ENCODE results near the gene CFAP299.
"Not testable (repeated sequence)": the region's sequence is repeated elsewhere in the genome, so short reads cannot be mapped to it uniquely, and the experiment has no call there.

Gene CFAP299

DNA sequence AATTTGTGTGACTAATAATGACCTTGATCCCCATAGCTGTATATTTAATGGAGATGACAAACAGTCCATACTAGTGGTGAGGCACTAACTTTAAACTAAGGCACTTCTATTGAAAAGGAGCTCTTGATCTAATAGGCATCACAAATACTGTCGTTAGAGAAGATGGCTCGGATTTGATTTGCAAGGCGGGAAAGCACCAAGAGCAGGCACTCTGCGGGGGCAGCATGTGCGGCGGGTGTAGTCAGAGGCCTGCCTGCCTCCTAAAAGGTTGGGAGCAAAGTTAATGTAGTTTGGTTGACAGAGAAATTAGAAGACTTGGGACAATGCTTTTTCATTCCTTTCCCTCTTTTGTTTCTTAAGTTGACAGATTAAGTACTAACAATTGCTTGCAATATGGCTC is 278.8 kb downstream of the CFAP299 start:
- DNase-seq, result no peak

DNA sequence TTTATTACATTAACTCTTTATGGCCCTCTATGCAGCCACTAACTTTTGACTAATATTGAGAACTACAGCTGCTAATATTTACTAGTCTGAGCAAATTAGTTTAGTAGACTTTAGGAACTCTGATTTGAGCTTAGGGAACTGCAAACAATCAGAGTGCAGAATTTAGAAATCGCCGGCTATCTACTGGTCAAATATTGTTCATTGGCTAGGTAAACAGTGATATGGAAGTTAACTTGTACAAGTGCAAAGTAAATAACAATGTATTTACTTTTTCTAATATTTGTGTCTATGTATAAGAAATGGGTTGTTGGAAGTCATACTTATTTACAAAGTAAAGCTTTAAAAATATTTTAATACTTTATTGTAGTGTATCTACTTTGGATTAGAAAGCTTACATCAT is 279.6 kb downstream of the CFAP299 start:
- no peak for DNase-seq

DNA sequence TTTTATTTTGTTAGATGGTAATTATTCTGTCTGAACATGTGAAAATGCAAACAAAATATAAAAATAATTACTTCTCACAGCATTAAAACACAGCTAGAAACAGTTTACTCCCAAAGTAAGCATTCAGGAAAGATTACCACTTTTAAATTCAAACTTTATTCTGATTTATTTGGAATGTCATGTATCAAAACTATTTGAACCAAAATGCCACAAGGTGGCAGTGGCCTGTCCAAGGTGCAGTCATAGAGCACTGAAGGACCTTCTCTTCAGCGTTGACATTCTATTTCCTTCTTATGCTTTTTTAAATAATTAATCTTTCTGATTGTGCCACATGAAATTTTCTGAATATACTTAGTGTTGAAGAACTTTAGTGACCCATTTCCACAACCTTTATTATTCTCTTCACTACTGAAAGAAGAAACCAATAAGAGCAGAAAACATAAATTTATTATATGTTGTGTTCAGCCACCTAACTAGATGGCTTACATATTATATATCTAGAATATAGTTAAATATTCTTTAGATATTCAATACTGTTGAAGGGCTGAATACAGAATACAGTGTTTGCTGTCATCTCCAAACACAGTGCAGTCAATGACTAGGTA is 283.6 kb downstream of the CFAP299 start:
- no peak for DNase-seq

DNA sequence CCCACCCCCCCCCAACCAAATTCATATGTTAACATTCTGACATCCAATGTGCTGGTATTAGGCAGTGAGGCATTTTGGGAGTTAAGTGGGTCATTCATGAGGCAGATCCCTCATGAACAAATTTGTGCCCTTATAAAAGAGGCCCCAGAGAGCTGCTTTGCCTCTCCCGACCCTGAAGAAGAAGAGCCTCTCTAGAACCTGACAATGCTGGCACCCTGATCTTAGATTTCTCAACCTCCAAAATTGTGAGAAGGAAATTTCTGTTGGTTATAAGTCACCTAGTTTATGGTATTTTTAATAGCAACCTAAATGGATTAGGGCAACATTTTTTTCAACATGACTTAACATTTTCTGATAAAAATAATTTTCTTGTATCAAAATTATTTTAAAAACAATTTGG is 296.3 kb downstream of the CFAP299 start:
- no peak for DNase-seq

DNA sequence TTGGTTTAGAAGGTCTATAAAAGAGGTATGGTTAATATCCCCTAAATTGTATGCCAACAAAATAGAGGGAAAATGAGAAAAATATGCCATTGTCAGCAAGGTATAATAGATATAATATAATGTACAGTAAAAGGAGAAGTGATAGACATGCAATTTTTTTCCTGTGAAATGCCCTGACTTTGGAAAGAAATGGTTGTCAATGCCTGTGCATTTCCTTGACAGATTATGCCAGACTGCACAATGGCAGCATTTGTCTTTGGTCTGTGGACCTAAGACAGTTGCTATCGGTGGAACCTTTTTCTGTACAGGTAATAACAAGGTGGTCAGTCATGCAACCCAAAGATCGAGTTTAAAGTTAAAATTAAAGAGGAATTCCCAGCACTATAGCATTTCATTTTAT is 301.7 kb downstream of the CFAP299 start:
- no peak for DNase-seq

DNA sequence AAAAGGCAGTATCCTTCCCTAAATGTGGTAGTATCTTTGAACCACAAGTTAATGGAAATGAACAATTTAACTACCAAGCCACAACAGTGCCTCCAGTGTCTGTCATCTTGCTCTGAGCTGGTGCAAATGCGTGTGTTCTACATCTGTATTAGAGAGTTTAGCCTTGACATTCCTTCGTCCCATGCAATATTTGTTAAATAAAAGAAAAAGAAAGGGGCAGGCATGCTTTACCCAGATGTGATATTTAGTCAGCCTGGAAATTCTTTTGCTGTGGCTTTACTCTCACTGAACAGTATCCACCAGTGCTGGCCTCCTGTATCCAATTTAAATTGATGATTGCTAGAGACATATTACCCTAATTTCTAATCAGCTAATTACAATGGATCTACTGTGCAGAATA is 310.5 kb downstream of the CFAP299 start:
- no peak for DNase-seq

DNA sequence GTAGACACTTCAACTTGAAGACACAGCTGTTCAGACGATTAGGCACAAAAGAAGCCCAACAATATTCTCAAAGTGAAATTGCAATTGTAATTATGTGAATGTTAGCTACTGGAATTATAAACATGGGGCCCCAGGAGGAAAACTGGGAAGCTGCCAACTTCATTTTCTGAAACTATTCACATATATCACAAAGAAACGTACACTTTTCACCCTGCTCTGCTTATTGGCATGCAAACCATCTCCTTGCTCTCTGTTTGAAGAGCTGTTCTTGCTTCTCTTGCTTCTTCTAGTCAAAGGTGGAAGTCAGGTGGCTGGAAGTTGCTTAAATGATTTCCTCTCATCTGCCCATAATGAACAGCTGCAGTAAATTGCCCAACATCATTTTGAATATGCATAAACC is 320.1 kb downstream of the CFAP299 start:
- no peak for DNase-seq

DNA sequence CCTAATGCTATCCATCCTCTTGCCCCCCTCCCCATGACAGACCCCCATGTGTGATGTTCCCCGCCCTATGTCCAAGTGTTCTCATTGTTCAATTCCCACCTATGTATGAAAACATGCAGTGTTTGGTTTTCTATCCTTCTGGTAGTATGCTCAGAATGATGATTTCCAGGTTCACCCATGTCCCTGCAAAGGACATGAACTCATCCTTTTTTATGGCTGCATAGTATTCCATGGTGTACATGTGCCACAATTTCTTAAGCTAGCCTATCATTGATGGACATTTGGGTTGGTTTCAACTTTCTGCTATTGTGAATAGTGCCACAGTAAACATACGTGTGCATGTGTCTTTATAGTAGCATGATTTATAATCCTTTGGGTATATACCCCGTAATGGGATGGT is 334.6 kb downstream of the CFAP299 start:
- DNase-seq, result not testable (repeated sequence)

DNA sequence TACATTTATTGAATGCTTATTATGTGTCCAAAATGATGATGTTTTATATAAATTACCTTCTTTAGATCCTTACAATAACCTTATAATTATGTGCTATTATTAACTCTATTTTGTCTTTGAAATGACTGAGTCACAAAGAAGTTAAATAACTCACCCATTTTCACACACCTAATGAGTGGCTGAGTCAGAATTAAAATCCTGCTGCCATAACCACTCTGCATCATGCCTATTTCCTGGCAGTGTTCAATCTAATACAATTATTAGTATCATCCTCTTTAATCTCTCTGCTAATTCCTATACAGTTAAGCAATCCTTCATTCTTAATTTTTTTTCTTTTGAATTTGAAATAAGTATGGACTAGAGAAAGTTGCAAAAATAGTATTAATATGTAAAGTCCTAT is 342.9 kb downstream of the CFAP299 start:
- no peak for DNase-seq

DNA sequence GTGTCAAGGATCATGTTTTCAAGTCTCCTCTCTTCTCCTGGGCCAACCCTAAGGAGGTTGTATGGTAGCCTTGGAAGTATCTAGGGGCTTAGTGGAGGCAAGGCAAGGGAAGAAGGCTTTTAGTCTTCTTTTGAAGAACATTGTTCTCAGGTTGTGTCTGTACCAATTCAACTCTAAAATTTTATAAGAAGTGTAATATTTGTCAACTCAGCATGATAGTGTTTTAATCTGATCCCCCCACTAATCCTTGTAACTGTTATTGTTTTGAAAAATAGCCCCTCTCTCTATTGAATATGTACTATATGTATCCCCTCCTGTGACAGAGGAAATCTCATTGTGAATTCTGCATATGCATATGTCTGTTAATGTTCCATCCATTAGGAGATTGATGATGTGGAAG is 345.4 kb downstream of the CFAP299 start:
- no peak for DNase-seq

DNA sequence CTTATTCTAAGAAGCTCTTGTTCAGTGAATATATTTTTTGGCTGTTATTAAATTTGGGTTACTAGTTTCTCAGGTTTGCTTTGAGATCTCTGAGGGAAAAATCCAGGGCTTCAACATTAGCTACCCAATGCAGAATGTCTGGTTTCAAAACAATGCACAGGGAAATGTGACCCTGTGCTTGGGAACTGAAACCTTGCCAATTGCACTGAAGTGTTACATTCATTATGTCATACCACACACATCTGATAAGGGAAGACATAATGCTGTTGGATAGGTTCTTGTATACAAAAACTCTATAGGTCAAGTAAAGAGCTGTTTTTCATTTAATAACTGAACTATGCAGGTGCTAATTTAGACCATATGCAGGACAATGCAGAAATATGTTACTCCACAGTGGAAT is 349.7 kb downstream of the CFAP299 start:
- no peak for DNase-seq

DNA sequence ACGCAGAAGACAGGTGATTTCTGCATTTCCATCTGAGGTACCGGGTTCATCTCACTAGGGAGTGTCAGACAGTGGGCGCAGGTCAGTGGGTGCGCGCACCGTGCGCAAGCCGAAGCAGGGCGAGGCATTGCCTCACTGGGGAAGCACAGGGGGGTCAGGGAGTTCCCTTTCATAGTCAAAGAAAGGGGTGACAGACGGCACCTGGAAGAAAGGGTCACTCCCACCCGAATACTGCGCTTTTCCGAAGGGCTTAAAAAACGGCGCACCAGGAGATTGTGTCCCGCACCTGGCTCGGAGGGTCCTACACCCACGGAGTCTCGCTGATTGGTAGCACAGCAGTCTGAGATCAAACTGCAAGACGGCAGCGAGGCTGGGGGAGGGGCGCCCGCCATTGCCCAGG is 352.2 kb downstream of the CFAP299 start:
- DNase-seq, result not testable (repeated sequence)

DNA sequence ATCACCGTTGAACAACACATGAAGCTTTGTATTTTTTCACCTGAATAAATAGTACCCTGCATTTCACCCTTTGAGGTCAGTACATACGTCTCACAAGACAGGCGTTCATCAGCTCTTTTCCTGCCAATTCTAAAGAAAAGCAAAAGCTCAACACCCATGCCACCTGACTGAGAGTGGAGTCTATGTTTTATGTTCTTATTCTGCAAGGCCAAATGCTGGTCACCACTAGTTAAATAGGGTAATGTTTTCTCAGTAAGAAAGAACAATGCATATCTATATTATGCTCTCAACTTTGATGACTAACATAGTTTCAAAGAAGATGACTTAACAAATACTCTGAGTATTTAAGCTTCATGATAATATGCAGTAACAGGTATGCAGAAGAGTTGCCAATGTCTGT is 358.6 kb downstream of the CFAP299 start:
- no peak for DNase-seq

DNA sequence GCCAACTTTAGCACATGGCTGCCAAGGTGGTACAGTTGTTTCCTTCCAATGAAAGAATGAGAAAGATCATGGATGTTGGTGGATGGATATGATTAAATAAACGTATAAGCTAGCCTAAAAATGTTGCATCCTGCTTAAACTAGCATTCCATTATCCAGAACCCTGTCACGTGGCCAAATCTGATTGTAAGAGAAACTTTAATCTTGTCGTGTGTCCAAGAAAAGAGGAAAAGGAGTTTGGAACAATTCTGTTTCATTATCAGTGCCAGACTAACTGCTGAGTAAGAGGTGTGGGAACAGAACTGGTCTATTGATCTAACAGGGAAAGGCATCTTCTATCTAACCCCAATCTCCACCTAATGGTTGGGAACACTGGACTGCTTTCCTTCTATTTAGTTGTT is 369.8 kb downstream of the CFAP299 start:
- no peak for DNase-seq

DNA sequence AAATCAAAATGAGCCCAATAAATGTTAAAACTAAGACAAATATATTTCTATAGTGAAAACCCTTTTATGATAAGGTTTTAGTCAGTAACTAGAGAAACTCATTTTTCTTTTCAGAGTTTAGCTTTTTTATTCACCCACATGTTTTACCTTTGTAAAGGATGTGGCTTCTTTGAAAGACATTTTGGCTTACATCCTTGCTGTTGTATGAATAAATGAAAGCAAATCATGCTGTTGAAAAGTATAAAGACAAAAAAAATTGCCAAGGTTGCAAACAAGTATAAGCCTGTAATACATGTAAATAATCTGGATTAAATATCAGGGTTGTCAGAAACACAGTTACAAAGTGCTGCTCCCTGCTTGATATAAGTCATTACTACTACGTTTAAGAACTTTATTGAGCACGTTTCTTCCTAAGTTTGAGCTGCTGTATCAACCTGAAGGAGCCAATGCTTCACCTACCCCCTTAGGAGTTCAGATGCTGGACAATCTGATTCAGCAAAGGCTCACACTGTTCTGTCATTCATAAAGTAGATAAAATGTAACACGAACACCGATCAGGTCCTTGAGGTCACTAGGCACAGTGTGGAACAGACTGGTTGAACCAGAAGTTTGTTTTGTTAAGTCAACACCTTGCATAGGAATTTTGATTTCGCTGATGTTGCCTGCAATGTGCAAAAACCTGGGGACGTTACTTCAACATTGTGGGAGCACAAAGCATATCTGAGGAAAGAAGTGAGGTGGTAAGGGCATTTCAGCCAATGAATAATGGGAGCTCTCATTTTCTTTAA is 373.7 kb downstream of the CFAP299 start:
- no peak for DNase-seq

DNA sequence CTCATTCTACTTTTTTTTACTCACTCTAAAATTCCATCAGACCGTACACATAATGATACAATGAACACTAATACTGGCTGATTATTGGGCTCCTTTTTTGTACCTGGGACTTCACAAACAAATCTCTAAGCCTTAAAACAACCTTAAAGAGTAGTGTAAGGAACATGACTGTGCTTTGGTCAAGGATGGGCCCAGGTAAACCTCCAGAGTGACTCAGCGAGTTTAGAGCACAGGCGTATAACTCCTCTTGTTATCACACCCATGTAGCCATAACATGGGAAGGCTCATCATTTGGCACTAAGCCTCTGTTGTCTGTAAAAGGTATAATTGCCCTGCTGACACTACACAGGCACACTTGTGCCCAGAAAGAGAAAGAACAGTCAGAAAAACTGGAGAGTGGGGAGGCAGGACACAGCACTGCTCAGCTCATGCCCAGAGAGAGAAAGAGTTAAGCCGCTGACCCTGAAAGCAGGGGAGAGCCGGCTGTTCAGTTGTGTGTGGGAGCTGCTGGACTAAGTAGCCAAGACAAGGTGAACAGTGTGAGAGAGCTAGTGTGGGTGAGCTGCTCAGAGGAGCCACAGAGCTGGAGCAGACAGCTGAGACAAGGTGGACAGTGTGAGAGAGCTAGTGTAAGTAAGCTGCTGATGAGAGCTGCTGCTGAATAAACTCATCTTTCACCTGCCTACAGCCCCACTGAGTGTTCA is 375.4 kb downstream of the CFAP299 start:
- no peak for DNase-seq

DNA sequence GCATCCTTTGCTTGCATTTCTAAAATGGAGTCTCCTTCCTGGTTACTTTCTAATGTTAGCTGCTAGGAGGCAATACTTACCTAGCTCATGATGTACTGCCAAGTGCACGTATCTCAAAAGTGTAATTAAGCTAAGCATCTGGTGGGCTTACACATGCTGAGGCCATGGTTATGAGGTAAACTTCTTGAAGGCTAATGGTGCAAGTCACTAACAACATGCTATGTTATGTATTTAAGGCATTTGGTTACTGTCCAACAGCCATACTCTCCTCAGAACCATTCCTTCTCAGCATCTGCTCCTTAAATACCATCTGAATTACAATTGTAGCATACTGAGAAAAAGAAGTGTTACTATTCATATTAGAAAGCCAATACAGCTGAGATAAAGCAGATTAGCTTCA is 376.4 kb downstream of the CFAP299 start:
- DNase-seq, result no peak

DNA sequence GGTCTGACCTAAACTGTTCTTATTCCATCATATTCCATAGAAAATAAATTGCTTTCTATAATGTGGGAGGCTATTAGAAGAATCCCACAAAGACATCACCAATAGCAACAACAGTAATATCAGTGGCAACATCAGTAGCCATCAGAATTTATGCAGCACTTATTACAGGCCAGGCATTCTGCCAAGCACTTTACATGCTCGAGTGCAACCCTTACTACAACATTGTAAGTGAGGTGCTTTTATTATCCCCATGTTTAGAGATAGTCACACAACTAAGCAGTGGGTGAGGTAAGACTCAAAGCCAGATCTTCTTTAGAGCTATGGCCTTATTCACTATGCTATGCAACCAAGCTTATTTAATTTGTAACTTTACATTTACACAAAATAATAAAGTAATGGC is 377.9 kb downstream of the CFAP299 start:
- no peak for DNase-seq

DNA sequence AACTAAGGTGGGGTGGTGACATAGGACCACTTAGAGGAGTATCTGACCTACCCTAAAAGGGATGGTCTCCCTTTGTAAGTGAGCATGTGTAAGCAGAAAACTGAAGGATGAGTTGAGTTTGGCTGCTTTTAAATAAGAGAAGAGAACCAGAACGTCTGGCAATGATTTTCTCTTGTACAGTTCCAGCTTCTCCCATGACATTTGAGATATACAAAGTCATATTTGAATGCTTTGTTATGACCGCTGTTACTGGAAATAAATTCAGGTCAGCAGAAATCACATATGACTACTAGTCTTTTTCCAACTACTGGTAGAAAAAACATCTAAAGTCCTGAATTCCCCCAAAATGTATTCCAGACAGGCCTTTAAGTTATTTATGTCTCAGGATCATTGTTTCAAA is 381.7 kb downstream of the CFAP299 start:
- no peak for DNase-seq

DNA sequence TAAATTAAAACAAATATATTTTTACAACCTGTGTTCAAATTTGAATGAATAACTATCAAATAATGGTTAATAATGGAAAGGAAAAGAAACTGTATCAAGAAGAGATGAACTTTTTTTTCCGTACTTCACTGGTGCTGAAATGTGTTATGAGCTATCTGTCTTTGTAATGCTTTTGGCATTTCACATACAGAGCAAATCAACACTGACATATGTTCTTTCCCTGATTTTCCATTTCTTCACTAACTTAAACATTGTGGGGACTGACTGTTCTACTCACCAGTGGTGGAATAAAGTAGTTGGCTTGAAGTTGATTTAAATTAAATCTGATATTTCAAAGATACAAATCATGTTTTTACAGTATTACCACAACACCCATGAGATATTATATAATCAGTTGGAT is 390.9 kb downstream of the CFAP299 start:
- DNase-seq, result no peak

DNA sequence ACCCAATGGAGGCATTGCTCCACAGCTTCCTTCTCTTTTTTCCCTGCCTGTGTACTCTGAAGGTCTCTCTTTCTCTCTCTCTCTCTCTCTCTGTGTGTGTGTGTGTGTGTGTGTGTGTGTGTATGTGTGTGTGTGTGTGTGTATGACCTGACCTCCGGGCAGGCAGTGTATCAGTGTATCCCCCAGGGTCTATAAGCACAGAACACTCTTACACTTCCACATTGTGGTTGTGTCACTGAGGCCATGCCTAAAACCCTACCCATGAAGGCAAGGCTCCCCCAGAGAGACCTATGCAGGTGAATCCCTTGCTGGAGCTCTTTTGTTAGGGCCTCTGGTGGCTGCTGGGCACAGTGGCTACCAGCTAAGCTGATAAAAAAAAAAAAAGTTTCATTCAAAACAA is 394.6 kb downstream of the CFAP299 start:
- no peak for DNase-seq

DNA sequence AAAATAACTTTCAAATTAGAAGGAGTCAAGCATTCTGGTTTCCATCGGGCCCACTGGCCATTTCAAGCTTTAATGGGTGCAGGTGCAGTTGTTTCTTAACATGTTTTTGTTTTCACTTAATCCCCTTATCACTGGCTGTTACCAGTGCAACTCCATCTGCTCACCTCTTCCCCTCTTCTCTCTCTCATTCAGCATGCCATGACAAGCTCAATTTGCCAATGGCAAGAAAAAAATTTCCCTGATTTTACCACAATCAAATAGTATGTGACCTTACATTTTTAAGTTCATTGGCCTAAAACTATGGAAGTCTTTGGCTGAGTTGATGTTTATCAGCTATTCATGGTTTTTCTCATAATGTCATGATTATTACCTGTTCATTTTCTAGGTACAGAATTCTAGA is 395.9 kb downstream of the CFAP299 start:
- DNase-seq, result no peak

DNA sequence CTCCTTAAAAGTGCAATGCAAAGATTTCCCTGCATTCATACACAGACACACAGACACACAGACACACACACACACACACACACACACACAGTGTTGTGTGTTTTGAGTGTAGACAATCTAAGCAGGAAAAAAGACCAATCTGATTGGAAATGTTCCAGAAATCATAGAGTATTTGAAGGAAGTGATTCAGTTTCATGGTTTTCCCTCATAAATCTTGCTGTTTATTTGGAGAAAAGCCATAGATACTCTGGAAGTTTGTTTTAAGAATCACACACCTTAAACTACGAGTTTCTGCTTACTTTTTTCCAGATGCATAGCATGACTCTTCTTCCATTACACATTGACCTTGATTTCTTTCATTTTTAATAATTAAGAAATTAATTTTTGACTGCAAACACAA is 396.5 kb downstream of the CFAP299 start:
- no peak for DNase-seq

DNA sequence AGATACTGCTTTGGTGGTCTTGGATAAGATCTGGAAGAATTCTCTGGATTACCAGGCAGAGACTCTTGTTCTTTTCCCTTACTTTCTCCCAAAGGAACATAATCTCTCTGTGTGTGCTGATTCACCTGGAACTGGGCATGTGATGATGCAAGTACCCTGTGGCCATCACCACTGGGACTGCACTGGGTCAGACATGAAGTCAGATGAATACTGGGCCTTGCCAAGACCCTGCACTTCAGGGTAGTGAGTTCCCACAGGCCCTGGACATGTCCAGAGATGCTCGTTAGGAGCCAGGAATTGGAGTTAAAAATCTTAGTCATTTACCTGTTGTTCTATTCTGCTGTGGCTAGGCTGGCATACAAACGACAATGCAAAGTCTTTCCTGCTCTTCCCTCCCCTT is 404.8 kb downstream of the CFAP299 start:
- no peak for DNase-seq
